DMS53 (cell line): ENCODE measurements around the gene TAS2R42.

Experiments
- DNase-seq: peaks from one replicate; lab custom pipeline; 2025; lab: John Stamatoyannopoulos, UW

Gene TAS2R42

DNA sequence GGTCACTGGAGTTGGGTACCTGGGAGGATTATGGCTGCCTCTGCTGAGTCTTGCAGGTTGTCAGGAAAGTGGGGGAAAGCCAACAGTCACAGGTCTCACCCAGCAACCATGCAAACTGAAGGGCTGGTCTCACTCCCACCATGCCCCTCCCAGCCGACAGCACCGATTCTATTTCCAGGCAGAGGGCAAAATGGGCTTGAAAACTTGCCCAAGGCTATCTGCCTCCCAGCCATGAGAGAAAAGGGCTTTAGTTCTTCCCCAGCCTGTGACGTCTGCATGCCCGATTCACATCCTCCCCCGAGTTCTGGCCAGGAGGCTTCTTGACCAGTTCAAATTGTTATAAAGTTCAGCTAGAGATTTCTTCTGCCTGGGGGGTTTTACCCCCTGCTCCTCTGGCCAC, 42.4 kb downstream of the TAS2R42 start:
- no peak for DNase-seq

DNA sequence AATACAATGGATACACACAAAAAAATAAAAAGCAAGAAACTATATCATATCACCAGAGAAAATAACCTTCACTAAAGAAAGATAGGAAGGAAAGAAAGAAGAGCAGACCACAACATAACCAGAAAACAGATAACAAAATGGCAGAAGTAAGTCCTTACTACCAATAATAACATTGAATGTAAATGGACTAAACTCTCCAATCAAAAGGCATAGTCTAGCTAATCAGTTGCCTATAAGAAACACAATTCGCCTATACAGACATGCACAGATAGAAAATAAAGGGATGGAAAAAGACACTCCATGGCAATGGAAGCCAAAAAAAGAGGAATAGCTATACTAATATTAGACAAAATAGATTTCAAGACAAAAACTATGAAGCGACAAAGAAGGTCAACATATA, 43.4 kb downstream of the TAS2R42 start:
- DNase-seq, result no peak

DNA sequence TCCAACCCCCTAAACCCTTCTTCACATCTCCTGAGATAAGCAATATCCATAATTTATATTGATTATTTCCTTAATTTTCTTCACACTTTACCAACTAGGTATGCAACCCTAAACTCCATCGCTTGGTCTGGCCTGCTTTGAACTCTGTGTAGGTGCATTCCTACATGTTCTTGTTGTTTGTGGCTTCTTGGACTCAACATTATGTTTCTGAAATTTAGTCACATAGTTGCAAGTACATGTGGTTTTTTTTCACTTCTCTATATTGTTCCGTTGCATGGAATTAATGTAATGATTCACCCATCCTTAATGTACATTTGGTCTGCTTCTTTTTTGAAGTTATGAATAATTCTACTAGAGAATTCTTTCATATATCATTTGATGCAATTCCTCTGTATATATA, 50.7 kb downstream of the TAS2R42 start:
- no peak for DNase-seq
